HG02678 (cell line): Measurements from ENCODE around the gene TNS2.

Source experiments
- ATAC-seq: cut with Tn5 transposase; IDR thresholded peaks from one replicate; pipeline ENCODE4 v1.9.1; 2021; ENCODE audit warnings: mild to moderate bottlenecking, moderate library complexity; ENCODE audit not compliant: unreplicated experiment

TNS2 gene

DNA sequence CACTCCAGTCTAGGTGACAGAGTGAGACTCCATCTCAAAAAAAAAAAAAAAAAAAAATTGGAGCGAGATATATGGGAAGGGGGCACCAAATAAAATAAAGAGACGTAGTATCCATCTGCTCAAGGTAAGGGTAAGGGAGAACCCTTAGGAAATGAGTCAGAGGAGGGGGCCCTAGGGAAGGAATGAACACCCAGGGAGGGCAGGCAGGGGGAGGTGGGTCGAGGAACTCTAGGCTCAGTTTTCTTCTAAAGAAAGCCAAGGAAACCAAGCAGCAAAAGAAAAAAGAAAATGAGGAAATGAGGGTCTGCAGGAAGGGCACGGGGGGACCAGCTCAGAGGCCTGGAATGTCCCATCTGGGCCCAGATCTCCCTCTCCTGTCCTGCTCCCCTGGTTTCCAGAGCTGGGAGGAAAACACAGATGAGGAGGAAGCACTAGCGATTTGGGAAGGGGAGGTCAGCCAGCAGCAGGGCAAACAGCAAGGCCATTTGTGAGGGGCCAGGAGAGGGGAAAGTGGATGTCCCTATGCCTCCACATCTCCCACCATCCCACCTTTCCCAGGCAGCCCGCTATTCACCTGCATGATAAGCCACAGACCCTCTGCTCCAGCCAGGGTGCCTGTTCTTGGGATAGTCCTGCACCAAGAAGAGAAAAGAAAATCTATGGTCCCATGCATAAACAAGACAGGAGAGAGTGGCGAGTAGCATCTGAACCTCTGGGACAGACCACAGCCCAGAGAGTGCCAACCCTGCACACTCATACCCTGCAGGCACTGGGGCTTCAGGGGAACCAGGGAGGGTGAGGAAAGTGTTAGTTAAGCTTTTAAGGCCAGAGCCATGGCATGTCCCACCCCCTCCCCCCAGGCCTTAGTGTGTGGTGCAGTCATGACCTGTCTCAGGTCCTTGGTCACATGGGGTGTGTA is 17.5 kb downstream of the TNS2 start:
- no peak for ATAC-seq

DNA sequence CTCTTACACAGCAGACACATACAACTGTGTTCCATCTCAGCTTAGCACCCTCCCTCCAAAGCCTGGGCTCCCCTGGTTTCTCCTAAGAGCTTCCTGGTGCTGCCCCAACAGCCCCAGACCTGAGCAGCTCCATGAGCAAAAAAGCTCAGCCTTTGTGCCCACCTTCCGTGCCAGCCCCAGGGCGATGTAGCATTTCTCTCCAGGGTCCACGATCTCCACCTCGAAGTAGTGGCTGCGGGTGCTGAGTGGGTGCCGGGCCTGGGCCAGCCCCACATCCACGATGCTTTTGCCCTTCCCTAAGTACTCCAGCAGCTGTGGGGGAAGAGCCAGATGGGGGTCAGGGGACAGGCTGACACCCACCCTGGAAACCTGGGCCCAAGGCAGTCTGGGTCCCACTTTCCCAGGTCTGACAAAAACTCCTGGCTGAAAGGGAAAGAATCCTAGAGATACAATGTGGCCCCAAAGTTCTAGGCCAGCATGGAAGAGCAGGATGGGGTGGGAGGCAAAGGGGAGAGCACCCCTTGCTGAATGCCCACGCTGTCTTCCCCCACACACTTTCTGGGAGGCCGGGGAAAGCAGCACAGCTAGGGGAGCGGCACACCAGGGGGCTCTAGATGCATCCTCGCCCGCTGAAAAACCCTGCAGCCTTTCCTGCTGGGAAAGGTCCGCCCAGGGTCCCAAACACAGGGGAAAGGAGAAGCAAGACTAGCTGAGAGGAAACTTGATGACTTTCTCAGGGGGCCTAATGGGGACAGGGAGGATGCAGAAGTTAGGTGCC is 18.3 kb downstream of the TNS2 start:
- ATAC-seq, result no peak

DNA sequence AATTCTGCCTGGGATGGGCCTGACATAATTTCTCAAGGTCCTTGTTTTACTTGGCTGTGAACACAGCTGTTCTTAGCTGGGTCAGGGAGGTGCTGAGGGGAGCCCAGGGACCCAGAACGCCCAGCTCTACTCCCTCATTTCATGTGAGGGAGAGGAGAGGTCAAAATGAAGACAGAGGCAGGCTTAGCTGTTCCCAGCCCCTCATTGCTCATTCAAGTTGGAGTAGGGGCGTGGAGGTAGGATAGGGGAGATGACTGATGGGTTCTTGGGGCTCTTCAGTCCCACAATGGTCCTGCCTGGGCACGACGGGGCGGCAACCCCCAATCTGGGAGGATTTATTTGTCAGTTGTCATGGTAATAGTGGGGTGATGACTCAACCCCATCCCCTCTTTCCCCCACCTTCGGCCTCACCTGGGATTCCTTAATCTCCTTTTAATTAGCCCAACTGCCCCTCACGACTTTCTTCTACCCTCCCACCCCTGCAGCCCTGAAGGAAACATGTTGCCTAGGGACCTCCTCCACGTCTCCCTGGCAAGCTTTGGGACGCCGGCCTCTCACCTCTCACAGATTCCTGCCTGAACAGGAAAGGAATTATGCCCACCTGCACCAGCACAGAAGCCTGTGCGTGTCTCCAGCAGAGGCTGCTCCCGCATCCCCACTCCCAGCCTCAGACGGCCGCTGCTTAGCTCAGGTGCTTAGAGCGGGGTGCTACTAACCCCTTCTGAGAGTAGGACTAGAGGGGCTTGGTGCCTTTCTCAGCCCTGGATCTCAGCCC is 19.1 kb downstream of the TNS2 start:
- ATAC-seq, result no peak

DNA sequence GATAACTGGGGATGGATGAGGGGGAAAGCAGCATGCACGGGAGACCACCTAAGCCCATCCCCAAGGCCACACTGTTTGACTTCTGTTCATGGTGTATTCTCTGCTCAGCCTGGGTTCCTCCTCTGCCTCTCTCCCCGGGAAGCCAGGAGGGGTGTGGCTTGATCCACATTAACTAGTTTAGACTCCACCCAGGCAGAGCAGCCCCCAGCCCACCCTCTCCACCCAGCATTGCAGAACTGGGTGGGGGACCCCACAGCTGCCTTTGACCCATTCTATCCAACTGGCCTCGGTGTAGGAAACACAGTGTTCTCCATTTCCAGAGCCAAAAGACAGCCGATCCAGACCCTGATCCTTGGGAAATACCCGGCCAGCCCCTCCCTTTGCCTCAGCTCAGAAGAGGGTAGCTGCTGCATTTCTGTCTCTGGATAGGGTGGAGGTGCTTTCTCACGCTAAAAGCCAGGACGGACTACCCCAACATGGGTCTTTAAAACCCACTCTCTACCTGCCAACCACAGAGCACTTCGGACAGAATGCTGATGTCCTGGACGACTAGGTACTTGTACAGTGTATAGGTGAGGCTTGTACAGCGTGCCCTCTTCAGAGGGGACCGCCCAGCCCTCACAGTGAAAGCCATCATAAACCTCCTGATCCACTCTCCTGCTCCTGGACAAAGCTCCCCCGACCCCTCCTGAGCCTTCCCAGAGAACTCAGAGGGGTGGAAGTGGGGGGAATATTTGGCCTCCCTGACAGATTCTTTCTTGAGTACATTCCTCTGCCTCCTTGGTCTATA is 20.0 kb downstream of the TNS2 start:
- ATAC-seq, result no peak

DNA sequence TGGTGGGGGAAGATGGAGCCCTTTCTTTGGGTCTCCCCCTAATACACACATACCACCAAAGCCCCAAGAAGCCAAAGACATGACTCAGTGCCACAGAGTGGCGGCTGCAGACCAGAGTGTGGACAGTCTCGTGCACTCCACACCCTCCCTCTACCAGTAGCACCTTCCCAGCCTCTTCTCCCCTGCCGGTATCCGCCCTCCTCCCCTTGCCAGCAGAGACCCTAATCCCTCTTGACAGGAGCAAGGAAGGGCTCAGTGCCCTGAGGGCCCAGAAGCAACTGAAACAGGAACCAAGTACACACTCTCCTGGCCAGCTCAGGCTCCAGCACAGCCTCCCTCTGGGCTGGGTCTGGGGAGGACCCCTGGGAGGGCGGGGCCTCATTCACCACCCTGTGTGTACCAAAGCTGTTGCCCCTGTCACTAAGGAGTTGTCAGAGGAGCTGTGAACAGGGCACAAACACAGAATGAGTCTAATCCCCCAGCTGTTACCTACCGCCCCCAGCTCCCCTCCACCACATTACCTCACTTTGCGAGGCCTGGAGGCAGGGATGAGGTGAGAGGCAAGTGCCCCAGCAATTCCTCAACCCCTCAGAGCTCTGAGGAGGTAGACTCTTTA is 21.1 kb downstream of the TNS2 start:
- ATAC-seq, result no peak

DNA sequence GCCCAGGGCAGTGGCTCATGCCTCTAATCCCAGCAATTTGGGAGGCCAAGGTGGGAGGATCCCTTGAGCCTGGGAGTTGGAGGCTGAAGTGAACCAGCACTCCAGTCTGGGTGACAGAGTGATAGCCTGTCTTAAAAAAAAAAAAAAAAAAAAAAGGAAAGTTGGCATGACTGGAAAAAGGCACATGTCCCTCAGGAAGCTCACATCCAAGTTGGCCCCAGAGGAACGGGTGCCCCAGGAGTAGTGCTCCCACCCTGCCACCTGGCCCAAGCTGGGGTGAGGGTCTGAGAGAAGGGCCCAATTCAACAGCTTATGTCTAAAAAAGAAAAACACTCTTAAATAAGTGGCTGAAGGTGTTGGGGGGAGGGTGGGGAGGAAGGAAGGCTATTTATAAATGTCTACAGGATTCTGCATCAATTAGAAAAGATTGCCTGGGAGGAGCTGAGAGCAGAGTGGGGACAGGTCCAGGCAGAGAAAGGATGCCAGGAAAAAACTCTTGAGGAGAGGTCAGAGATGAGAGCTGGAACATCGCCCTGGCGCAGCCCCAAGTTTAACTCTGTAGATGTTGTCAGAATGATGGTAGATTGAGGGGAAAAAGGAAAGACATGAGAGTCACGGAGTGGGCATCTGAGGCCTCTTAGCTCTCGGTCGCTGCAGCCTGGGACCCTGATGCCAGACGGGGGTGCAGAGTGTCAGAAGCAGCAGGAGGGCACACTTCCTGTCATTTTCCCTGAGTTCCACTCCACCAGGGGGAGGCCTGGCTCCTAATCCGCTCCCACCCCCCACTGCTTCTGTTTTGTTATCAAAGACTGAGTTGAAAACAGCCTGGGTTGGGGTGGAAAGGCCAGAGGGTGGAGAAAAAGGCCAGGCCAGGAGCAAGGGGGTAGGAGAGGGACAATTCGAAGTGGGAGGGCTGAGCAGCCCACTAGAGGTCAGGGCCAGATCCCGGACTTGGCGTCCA is 22.0 kb downstream of the TNS2 start:
- ATAC-seq, result no peak

DNA sequence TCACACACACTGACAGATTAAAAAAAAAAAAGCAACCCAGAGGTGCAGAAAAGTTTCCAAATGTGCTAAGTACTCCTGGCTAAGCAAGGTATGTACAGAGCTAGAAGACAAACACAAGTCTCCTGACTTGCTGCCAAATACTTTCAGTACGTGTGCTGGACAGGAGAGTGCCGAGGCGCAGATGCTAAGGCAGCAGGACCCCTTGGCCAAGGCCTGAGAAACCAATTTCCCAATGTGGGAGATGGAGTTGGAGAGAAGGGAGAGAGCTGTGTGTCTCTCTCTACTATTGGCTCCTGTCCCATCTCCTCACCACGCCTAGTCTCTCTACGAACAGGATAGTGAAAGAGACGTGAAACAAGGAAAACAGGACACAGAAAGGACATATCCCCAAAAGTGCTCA is 24.0 kb downstream of the TNS2 start:
- no peak for ATAC-seq

DNA sequence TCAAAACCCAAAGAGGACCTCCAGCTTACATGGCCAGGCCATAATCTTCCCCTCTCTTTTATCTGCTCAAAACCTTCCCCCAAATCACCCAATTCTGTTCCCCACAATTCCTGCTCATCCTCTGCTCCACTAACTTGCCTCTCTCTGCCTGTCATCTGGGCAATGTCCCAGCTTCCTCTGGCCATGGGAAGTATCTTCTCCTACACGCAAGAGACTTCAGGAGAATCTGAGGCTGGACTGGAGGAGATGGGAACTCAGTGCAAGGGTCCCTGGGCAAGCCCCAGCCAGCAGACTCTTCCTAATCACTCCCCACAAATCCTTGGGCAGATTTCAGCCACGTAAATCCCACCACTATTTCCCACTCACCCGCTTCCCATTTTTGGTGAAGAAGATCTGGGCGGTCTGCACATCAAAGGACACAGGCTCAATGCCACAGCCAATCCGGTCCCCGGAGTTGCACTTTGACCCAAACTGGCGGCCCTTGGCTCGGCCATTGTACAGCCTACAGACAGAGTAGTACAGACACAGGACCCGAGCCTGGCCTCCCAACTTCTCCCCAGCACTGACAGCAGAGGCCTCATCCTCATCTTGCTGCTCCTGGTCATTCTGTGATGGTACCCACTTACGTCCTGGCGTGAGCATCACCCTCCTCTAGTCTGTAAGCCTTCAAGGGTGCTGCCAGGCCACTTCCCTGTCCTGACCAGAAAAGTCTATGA is 24.6 kb downstream of the TNS2 start:
- no peak for ATAC-seq

DNA sequence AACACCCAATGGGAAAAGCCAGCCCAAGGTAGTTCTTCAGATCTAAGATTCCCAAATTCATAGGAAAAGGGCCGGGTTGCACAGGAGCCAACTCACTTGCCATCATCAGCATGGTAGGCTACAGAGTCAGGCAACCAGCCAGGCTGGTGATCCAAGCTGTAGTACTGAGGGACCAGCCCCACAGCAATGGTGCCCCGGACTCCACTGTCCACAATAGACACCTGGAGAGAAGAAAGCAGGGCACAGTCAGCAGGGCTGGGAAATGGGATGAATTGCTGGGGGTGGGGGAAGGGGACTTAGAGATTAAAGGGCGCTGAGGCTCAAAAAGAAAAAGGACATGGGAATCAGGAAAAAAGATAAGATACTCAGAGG is 25.1 kb downstream of the TNS2 start:
- ATAC-seq, result no peak

DNA sequence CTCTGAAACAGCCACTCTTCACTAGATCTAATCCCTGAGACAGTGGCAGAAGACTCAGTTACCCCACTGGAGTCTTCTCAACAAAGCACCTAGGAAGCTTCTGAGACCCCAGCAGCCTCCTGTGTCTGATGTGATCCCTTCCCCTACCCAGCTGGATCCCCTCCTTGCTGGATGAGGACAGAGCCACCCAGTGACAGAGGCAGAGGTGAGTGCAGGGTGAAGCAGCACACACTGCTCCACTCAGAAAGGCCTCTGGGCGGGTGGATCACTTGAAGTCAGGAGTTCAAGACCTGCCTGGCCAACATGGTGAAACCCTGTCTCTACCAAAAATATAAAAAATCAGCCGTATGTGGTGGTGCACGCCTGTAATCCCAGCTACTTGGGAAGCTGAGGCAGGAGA is 26.6 kb downstream of the TNS2 start:
- no peak for ATAC-seq

DNA sequence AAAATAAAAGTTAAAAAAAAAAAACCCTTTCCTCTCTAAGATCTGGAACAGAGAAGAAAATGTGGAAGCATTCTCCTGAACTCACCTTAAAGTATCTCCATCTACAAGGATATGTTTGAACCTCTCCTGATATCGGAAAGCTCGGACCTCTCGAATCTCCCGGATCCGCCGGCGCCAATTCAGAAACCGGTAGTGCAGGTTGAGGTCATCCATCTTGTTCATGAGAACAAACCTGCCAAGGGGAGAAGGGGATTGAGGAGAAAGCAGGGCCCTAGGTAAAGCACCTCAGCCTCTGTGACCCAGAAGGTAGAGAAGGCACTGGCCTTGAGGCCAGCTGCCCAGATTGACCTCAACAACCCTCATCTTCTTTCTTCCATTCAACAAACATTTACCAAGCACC is 27.2 kb downstream of the TNS2 start:
- no peak for ATAC-seq

DNA sequence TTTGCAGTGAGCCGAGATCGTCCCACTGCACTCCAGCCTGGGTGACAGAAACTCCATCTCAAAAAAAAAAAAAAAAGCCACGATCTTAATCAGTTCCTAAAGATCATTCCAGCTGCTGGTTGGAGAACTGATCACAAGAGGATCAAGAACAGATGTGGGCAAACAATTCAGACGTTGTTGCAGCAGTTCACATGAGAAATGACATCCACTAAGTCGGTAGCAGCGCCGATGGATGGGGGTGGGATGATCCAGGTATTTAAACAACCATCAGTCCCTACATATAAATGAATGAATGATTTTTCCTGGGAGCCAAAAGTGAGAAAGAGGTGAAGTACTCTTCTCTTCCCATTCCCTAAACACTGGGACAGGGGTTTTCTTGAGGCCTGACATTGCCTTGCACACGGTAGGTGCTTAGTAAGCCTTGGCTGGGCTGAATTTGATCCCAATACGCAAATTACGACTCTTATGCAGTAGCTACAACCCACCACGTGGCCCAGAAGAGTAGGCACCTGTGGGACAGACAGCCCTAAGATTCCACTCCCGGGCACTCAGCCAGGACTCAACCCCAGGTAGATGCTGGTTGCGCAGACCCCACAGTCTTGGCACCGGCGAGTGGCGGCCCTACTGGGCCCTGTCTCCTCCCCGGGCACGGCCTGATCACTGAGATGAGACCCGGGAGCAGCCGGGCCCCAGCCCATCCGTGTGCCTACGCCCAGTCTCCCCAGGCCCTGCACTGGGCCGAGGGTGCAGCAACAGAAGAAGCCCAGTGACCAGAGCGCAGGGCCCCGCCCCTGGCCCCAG is 28.8 kb downstream of the TNS2 start:
- peak; percentile 10 for ATAC-seq

DNA sequence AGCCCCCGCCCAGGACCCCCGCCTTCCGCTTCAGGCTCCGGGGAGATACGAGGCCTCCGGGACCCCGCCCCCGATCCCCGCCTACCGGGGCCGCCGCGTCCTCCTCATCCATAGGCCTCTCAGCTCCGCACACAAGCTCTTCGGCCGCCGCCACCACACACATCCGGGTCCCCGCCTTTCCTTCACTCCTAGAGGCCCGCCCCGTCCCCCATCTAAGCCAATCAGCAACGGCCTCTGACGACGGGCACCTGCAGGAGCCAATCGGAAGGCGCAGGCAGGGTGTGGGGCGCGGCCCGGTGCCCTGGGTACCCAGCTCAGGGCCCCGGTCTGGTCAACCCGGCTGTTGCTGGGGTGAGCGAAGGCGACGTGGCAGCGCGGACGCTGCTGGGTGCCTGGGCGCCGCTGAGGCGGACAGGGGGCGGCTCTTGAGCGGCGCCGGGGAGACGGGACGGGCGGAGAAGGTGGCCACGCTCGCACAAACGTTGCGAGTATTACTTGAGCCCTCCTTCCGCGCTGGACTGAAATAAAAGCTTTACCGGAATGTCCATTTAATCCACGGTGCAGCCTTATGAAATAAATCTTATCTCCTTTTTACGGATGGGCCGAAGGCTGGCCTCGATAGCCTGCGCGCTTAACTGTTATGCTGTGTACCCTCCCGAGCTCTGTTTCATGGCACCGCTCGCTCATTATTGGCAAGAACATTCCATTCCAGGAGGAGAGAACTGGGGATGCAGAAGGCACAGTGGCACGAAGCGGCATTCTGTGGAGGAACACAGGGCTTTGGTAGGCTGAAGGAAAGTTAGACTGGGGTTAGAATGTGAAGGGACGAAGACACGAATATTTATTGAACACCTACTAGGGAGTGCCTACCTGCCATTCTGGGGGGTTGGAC is 29.6 kb downstream of the TNS2 start, which contains the start of gene SPRYD3:
SPRYD3 (minus strand) TSS at position 165 of the 892 bp plus-strand sequence; CDS start at position 108, 57 bp downstream.
- ATAC-seq, result peak; percentile 97

DNA sequence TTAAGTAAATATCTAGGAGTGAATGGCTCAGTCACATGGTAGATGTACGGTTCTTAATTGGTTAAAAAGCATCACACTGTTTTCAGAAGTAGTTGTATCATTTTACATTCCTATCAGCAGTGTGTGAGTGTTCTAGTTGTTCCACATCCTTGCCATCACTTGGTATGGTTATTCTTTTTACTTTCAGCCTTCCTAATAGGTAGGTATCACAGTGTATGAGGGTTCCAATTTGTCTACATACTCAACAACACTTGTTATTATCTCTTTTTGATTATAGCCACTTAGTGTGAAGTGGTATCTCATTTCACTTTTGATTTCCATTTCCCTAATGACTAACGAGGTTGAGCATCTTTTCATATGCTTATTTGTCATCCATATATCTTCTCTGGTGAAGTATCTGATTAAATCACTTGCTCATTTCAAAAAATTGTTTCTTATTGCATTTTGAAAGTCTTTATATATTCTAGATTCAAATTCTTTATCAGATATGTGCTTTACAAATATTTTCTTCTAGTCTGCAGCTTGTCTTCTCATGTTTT is 32.8 kb downstream of the TNS2 start:
- no peak for ATAC-seq

DNA sequence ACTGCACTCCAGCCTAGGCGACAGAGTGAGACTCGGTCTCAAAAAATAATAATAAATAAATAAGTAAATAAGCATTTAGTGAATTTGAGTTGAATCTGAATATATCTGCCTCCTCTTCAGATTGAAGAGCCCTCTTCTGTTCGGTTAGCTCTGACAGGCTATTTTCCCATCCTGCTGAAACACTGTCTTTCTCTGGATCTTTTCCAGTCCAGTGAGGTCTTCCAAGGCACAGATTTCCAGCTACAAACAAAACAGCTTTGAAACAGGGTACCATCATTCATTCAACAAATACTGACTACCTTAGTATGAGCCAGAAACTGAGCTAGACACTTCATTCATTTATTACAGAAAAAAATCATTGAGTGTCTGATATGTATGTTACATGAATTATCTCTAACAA is 36.5 kb downstream of the TNS2 start:
- no peak for ATAC-seq

DNA sequence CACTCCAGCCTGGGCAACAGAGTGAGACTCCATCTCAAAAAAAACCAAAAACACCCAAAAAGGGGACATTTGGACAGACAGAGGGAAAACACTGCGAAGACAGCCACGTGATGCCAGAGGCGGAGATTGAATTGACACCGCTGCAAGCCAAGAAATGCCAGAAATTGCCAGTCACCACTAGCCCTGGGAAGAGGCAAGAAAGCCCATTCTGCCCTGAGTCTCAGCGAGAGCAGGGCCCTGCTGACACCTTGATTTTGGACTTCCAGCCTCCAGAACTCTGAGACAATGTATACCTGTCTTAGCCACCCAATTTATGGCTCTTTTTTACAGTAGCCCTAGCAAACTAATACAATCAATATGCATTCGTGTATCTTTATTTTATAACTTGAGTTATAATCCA is 40.2 kb downstream of the TNS2 start:
- no peak for ATAC-seq
